Peyer's patch (tissue), 4 donors: ENCODE data around the gene OR52B6. TPM values are rescaled to one million over a fixed set of nuclear protein-coding genes. Genes with fewer than 3 reads are reported as not detected.

Experiments used
- DNase-seq, 3 donors: peaks; one replicate each; pipeline ENCODE4 v3.0.0-alpha.2; 2017 to 2019
- H3K27ac ChIP-seq, 4 donors: fragments of 200-600 bp; sonication (generic); one replicate each; pipeline ENCODE4 v1.5.1; 2016 to 2019
- H3K27me3 ChIP-seq, 2 donors: fragments of 200-600 bp; sonication (generic); one replicate each; pipeline ENCODE4 v1.5.1; 2019
- H3K36me3 ChIP-seq, 3 donors: fragments of 200-600 bp; sonication (generic); one replicate each; pipeline ENCODE4 v1.5.1; 2016 to 2019
- H3K4me1 ChIP-seq, 4 donors: fragments of 200-600 bp; sonication (generic); one replicate each; pipeline ENCODE4 v1.5.1; 2016 to 2019
- H3K4me3 ChIP-seq, 4 donors: fragments of 200-600 bp; sonication (generic); 1 replicate in 3 of 4; 2 replicates in 1 of 4; pipeline ENCODE4 v1.5.1; 2016 to 2019; ENCODE audit warnings: mild to moderate bottlenecking in 1 of 4
- H3K9me3 ChIP-seq, 4 donors: fragments of 200-600 bp; sonication (generic); one replicate each; pipeline ENCODE4 v1.5.1; 2016 to 2019; ENCODE audit warnings: mild to moderate bottlenecking in 1 of 4
- CTCF ChIP-seq, 6 experiments: fragments of 450-650 bp in 4 of 6; fragments of 200-600 bp in 2 of 6; sonication (generic) in 1 of 6; IDR thresholded peaks; one replicate each; pipeline ENCODE4 v1.5.1; 2017 to 2019; ENCODE audit warnings: antibody characterized with exemption in 6 of 6, mild to moderate bottlenecking in 3 of 6, moderate library complexity in 1 of 6
- POLR2A ChIP-seq, 2 donors: fragments of 450-650 bp; IDR thresholded peaks; one replicate each; pipeline ENCODE4 v1.5.1; 2017; ENCODE audit warnings: antibody characterized with exemption in 2 of 2, mild to moderate bottlenecking in 2 of 2, moderate library complexity in 2 of 2
- total RNA-seq, 4 donors: library from RNA; depleted of rRNA; stranded (reverse); fragments of >200 nt; gene quantifications; one replicate each; pipeline ENCODE4 v1.1.0, GENCODE V29; 2016

The OR52B6 gene
- total RNA-seq, 4 donors from 2014 or later, result not detected

DNA sequence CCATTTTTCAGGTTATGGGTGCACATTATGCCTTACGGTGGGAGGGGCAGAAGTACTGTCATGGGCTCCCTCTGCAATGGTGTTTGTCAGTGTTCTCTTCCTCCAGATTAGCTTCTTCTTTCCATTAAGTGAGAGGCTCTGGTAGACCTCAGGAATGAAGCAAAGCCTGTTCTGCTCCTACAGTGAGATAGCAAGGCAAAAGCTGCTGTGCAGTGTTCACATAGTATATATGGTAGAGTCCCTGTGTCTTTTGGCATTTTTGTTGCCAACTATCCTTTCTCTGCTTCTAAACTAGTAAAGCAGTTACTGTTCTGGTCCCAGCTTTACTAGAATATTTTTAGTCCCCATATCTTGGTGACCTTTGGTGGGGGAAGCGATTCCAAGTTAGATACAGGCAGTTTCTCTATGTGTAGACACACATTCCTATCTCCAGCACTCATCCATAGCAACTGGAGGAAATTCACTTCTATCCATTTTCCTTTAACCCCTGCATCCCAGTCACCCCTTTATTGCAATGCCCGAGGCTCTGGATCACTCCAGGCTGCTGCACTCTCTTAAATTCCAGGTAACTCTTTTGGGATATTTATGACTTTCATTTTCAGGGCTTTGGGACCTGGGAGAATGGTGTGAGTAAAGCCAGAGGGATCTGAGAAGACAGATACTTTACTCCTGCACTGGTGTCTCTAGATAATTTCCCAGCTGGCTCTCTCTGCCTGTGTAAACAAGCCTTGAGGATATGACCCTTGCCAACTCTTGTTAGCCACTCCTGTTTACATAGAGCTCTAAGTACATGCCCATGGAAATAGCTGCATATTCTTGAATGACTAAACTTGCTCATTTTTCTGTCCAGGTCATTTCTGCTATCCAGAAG is 40.2 kb downstream of the OR52B6 start:
- DNase-seq, result no peak
- H3K27ac ChIP-seq, result peak overlapping the region in 2 of 4 donors; percentile 1 to 41
- no peaks in the 10 kb centered on the region for H3K27me3 ChIP-seq
- H3K36me3 ChIP-seq, result no peaks in the 10 kb centered on the region
- no peak overlapping the region for H3K4me3 ChIP-seq
- peaks cover 0 to 31% (median 4%) of the 10 kb centered on the region in 4 donors for H3K4me1 ChIP-seq
- no peaks in the 10 kb centered on the region for H3K9me3 ChIP-seq
- TF ChIP-seq POLR2A (IDR thresholded peaks at IDR 0.05) (no peak), CTCF (IDR thresholded peaks at IDR 0.05) (no peak)

DNA sequence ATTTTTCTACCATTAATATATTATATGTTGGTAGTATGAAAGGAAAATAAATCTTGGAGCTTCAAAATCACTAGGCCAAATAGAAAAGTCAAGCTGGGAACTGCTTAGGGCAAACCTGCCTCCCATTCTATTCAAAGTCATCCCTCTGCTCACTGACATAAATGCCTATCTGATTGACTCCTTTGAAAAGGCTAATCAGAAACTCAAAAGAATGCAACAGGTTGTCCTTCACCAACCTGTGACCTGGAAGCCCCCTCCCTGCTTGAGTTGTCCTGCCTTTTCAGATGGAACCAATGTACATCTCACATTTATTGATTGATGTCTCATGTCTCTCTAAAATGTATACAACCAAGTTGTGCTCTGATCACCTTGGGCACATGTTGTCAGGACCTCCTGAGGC is 40.9 kb downstream of the OR52B6 start:
- TF ChIP-seq CTCF (IDR thresholded peaks at IDR 0.05) (no peak), POLR2A (IDR thresholded peaks at IDR 0.05) (no peak)
- Histone ChIP-seq H3K4me3 (no peak overlapping the region), H3K27ac (no peak overlapping the region), H3K9me3 (no peaks in the 10 kb centered on the region), H3K27me3 (no peaks in the 10 kb centered on the region), H3K36me3 (no peaks in the 10 kb centered on the region), H3K4me1 (peaks cover 0 to 34% (median 5%) of the 10 kb centered on the region in 4 donors)
- DNase-seq, result no peak

DNA sequence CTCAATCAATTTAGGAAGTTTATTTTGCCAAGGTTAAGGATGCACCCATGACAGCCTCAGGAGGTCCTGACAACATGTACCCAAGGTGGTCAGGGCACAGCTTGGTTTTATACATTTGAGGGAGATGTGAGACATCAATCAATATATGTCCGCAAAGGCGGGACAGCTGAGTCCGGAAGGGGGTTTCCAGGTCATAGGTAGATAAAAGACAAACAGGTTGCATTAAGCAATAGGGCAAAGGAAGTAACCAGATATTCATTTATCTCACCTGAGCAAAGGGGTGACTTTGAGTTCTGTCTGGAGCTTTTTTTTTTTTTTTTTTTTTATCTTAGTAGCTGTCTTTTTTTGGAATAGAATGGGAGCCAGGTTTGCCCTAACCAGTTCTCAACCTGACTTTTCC is 42.1 kb downstream of the OR52B6 start:
- H3K27me3 ChIP-seq, result no peaks in the 10 kb centered on the region
- H3K4me3 ChIP-seq, result no peak overlapping the region
- H3K36me3 ChIP-seq, result no peaks in the 10 kb centered on the region
- no peak for TF ChIP-seq CTCF (IDR thresholded peaks at IDR 0.05)
- no peak for TF ChIP-seq POLR2A (IDR thresholded peaks at IDR 0.05)
- no peak overlapping the region for H3K27ac ChIP-seq
- DNase-seq, result no peak
- peaks cover 0 to 34% (median 5%) of the 10 kb centered on the region in 4 donors for H3K4me1 ChIP-seq
- no peaks in the 10 kb centered on the region for H3K9me3 ChIP-seq

GRCh38 chr11:5624489-5625279 is 44.0 kb downstream of the OR52B6 start, which contains the start of gene TRIM34:
Gene TRIM34 (plus strand): TSS chr11:5625001. CDS start chr11:5632332, 7,331 bp downstream.
- no peak for TF ChIP-seq CTCF (IDR thresholded peaks at IDR 0.05)
- peak in 1 of 2 donors; percentile 47 for TF ChIP-seq POLR2A (IDR thresholded peaks at IDR 0.05)
- H3K9me3 ChIP-seq, result no peaks in the 10 kb centered on the region
- peak within 1 kb of the TSS; percentile 69 to 87 (median 78) for H3K27ac ChIP-seq
- H3K27me3 ChIP-seq, result no peaks in the 10 kb centered on the region
- peak within 1 kb of the TSS; percentile 50 to 75 (median 57) for H3K4me3 ChIP-seq
- peak; percentile 67 to 82 (median 77) for DNase-seq
- peaks cover 0 to 34% (median 5%) of the 10 kb centered on the region in 4 donors for H3K4me1 ChIP-seq
- H3K36me3 ChIP-seq, result no peaks in the 10 kb centered on the region

DNA sequence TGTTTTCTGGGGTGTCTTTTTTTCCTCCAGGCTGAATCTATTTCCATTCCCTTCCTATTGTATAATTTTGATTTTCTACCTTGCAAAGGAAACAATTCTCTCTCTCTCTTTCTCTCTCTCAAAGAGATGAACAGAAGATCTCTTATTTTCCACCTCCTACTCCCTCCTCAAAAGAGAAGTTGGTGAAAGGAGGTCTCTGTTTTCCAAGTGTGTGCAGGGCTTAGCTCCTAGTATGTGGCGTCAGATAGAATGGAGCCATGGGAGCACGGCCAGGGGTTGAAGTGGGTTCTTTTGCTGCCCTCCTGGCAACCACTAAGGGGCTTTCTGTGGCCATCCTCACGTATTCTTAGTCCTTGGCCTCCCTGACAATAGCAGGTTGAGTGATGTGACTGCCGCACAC is 44.6 kb downstream of the OR52B6 start:
- Histone ChIP-seq H3K36me3 (no peaks in the 10 kb centered on the region), H3K4me3 (peak overlapping the region; percentile 50 to 75 (median 57)), H3K9me3 (no peaks in the 10 kb centered on the region), H3K4me1 (peaks cover 0 to 34% (median 5%) of the 10 kb centered on the region in 4 donors), H3K27me3 (no peaks in the 10 kb centered on the region), H3K27ac (peak overlapping the region; percentile 69 to 87 (median 78))
- TF ChIP-seq CTCF (IDR thresholded peaks at IDR 0.05) (no peak), POLR2A (IDR thresholded peaks at IDR 0.05) (no peak)
- no peak for DNase-seq
